Activated CD8-positive, alpha-beta memory T cell treated with anti-CD3 and anti-CD28 coated beads, Interleukin-2, amount 50 U/mL, for 24 hours (primary cell): ENCODE data around the gene ATP2B2.
"Not testable (repeated sequence)": the region's sequence is repeated elsewhere in the genome, so short reads cannot be mapped to it uniquely, and the experiment has no call there.

Experiments
- DNase-seq: peaks from one replicate; pipeline ENCODE4 v3.0.0-alpha.2; 2020; ENCODE audit errors: extremely low read depth

Gene ATP2B2

DNA sequence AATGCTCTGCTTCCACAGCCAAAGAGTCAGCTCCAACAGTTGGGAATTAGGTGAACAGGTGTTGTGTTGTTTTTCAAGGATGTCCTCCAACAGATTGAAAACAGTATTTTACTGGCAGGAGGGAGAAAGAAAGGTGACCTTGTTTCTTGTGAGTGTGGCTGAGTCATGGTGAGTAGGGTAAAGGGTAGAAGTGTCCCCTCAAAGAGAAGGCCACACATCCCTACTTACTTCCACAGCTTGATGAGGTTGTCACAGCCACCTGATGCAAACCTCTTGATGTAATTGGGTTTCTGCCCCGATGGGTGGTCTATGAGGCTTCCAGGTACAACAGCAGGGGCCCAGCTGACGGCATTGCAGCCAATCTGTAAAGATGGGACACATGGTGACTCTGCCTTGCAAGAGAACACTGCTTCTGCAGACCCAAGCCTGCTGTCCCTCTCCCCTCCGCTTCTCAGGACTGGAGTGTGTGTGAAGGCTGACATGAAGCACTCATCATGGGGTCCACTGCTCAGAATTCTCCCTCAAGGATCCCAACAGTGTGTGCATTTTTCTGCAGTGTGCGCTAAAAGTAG, 200.0 kb downstream of the ATP2B2 start:
- no peak for DNase-seq

GRCh38 chr3:10304905-10305304, 200.5 kb downstream of the ATP2B2 start:
- DNase-seq: no peak

- DNase-seq: no peak
These were observed 201.6 kb downstream of the ATP2B2 start for GRCh38 chr3:10303785-10304184.

DNA sequence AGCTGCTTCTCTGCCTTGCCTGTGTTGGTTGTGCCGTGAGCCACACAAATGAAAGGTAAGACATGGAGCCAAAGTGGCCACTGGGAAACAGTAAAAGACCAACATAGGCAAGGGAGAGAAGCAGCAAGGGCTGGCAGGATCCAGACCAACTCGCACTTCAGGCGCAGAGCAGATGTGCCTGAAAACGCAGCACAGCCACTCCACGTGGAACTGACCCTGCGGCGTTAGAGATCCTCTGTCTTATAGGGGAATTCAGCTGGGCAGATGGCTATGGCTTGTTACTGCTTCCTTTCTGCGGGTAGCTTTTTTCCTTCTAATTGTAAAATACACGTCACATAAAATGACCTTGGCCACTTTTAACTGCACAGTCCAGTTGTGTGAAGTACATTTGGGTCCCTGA, 202.3 kb downstream of the ATP2B2 start:
- DNase-seq: no peak

GRCh38 chr3:10300087-10300486, 205.3 kb downstream of the ATP2B2 start:
- DNase-seq: no peak

DNA sequence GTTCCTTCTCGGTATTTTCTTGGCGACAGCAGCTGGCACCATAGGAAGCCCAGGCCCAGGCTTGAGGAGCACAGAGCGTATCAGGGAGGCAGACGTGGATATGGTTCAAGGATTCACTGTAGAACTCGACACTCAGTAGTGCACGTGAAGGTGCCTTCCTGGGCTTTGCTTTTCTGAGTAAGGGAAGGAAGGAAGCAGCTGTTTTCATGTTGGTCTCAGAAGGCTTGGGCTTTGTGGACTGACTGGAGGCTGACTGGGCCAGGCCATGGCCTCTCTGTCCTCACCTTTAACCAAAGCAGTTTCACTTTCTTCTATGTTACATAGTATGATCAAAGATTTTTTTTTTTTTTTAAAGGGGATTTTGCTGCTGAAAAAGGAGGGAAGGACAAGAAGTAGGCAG, 205.7 kb downstream of the ATP2B2 start:
- DNase-seq: no peak

DNA sequence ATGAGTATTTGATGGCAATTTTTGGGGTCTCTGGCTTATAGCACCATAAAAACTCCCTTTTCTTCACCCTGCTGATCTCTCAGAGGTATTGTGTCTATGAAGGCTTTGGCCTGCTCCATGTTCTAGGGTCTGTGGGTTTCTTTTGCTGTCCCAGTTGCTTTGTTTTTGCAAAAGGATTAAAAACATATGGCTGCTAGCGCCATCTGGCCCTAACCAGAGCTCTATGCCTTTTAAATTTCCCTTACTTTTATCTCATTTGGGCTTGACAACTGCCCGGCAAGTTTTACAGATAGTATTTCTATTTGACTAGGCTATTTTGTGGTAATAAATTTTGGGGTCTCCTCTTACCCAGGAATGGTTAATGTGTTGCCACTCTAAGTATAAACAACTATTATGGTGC, 206.2 kb downstream of the ATP2B2 start:
- no peak for DNase-seq

GRCh38 chr3:10298064-10298463, 207.3 kb downstream of the ATP2B2 start:
- not testable (repeated sequence) for DNase-seq

DNA sequence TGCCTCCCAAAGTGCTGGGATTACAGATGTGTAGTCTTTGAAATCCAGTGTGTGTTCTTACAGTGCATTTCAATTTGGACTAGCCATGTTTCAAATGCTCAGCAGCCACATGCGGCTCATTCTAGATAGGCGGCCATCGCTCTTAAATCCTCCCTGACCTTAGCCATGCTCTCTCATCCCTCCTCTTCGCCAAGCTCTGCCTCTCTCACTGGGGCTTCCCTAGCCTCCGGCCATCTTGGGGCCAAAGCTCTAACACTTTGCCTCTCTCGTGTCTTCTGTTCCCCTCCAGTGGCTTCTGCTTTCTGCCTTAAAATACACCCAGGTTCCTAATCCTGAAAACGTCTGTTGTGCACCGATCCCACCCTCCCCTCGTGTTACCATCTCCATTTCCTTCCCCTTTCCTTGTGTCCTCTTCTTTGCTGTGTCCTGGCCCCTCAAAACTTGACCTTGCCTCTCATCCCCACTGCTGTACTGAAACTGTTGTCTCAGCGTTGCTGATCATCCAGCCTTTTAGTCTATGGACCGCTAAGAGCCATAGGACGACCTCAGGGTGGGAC, 211.3 kb downstream of the ATP2B2 start:
- no peak for DNase-seq

DNA sequence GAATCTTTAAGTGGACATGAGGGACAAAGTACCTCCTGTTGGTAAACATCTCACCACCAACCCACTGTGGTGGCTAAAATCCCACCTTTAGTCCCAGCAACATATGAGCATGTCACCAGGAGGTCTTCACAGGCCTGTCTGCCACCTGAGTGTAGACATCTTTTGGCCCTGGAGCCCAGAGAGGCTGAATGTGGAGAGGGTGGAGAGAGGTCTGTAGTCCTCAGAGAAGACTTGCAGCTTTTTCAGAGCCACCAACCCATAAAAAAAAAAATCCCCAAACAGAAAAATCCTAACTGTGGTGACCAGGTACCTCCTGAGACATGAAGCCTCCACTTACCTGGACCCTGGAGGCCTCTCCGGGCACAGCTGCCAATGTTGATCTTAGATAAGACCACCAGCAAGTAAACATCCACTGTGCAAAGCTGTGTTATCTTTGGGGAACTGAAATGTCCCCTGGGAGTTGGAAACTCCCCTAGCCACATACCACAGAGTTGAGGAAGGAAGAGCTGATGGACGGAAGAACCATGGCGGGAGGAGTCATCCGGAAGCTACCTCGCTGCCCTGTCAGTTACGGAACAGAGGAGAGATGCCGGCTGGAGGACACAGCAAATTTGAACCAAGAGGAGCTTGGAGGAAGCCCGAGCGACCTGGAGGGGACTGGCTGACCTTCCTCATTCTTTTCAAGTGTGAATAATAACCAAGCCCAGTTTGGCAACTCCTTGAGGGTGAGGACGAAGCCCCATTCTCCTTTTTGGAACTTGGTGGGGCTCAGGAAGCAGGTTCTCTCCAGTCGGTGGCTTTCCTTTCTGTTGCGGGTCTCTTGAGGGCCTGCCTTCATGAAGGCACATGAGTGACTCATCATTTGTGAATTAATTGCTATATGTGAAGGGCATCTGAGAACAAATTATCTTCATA, 212.6 kb downstream of the ATP2B2 start, which contains the start of gene GHRL:
TSS of gene GHRL (minus strand) at position 443 of the 915 bp plus-strand sequence. CDS start 2,767 bp downstream, outside the sequence.
- no peak for DNase-seq

DNA sequence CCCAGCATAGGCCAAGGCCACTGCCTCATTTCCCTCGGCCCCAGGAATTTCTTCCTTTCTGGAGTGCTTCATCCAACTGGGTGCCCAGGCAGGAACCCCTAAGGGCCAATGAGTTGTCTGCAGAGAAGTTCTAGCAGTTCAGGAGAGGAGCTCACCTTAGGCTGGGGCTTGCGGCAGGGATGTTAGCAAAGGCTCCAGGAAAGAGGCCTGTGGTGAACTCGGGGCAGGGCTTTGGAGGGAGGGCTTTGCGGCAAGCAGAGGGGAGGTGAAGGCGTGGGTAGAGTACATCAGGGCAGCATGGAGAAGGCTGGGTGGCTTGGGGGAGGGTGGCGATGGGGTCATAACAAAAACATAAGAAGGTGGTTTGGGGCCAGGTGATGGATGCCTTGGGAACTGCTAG, 213.7 kb downstream of the ATP2B2 start:
- DNase-seq: no peak

GRCh38 chr3:10290481-10291176, 214.8 kb downstream of the ATP2B2 start:
- no peak for DNase-seq

- DNase-seq: no peak
These were observed 215.5 kb downstream of the ATP2B2 start for GRCh38 chr3:10289787-10290355.

- DNase-seq: no peak
These were observed 216.3 kb downstream of the ATP2B2 start for GRCh38 chr3:10289077-10289476.

DNA sequence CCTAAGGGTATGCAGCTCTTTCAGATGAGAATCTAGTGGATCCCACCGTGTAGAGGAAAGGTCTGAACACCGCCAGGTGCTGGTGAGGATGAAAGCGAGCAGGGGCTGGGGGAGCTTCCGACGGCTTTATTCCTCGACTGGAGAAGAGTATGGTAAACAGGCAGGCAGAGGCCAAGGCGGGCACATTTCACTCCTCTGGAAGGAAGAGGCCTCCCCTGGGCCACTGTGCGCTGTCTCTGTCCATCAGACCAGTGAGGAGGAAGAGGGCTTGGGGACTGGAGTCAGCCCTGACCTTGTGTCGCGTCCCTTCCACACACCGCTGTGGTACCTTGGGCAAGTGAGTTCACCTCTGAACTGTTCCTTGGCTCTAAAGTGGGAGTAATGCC, 216.8 kb downstream of the ATP2B2 start:
- DNase-seq: no peak

GRCh38 chr3:10287936-10288574, 217.3 kb downstream of the ATP2B2 start:
- no peak for DNase-seq

GRCh38 chr3:10286596-10287295, 218.6 kb downstream of the ATP2B2 start:
- no peak for DNase-seq

GRCh38 chr3:10286133-10286524, 219.3 kb downstream of the ATP2B2 start:
- DNase-seq: no peak

DNA sequence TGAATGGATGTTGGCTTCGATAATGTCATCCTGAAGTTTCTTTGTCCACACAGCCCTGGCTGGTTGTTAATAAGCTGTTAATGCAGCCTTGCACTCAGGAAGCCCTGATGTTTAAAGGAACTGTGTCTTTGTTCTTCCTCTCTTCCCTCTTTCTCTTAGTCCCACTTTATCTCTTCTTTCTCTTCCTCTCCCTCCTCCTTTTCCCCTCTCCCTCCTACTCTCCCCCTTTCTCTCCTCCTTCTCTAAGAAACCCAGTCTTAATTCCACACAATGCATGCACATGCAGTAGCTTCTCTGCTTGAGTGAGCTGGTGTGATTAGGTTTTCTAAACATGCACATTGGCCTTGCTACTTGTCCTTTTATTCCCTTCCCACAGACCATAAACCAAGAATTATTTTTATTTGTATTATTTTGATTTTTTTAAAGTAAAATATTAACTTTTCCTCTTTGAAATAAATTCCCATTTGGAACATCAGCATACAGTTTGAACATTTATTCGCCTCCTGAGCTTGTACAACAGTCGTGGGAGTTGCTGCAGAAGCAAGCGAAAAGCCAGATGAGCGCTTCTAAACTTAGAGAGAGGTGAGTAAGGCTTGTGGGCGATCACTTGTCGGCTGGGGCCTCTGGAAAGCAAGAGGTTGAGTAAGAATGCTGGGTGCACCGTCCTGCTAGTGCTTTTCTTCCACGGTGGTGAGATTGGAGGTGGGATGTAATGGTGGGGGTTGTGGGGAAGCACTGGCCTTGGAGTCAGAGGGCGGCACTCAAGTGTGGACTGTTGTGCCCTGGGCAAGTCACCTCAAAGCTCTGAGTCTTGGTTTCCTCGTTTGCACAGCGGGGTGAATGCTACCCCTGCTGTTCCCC, 219.9 kb downstream of the ATP2B2 start:
- no peak for DNase-seq

DNA sequence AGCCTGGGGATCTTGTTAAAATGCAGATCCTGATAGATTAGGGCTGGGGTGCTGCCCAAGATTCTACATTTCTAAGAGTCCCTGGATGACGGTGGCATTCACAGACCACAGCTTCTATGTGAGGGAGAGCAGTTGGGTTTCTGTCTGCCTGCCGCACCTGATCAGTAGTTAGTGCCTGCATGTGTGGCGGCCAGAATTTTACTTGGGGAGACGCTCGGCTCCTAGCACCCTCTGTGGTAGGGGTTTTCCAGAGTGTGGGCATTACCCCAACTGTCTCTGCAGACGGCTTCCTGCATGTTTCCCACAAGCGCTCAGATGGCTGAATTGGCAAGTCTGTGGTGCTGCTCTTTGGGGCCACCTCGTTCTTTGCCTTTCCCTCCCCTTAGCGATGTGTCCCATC, 220.9 kb downstream of the ATP2B2 start:
- no peak for DNase-seq
